BE2C (cell line): ENCODE measurements around the gene HS6ST2.

Experiments used
- DNase-seq: peaks from one replicate; pipeline ENCODE4 v3.0.0-alpha.2; 2020
- H3K27me3 ChIP-seq: fragments of 250-450 bp; sonication (Bioruptor Pico); 2 replicates; pipeline ENCODE4 v1.5.1; 2020; ENCODE audit warnings: mild to moderate bottlenecking
- H3K36me3 ChIP-seq: fragments of 250-450 bp; sonication (Bioruptor Pico); 2 replicates; pipeline ENCODE4 v1.5.1; 2020; ENCODE audit warnings: mild to moderate bottlenecking
- H3K4me1 ChIP-seq: fragments of 250-450 bp; sonication (Bioruptor Pico); 2 replicates; pipeline ENCODE4 v1.5.1; 2020
- H3K4me3 ChIP-seq: 2 replicates; pipeline ENCODE4 v1.5.1; 2011; ENCODE audit warnings: low read depth, low read length
- H3K9me3 ChIP-seq: fragments of 250-450 bp; sonication (Bioruptor Pico); 2 replicates; pipeline ENCODE4 v1.5.1; 2020
- CTCF ChIP-seq: IDR thresholded peaks from 2 replicates; pipeline ENCODE4 v1.5.1; 2012; ENCODE audit warnings: mild to moderate bottlenecking, low read depth, low read length

The HS6ST2 gene

DNA sequence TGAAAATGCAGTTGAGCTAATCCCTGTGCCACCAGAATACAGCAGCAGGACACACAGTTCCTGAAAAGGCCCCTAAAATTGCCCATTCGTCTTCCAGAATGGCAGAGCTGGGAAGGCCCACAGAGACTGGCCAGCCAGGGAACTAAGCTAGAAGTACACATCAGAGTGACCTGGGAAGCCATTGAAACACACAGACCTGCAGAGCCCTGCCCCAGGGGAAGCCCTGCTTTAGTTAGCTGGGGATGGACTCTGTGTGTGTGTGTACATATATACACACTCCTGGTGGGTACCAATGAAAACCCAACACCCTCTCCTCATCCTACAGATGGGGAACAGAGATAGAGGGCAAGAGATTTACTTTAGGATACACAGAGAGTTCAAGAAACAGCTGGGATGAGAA lies 227.7 kb downstream of the HS6ST2 start:
- H3K27me3 ChIP-seq, result no peaks in the 10 kb centered on the region
- H3K4me1 ChIP-seq, result no peaks in the 10 kb centered on the region
- no peak for DNase-seq
- no peak for TF ChIP-seq CTCF
- no peaks in the 10 kb centered on the region for H3K36me3 ChIP-seq
- no peak overlapping the region for H3K4me3 ChIP-seq
- no peaks in the 10 kb centered on the region for H3K9me3 ChIP-seq

- Histone ChIP-seq H3K36me3 (no peaks in the 10 kb centered on the region), H3K27me3 (no peaks in the 10 kb centered on the region), H3K4me1 (no peaks in the 10 kb centered on the region), H3K9me3 (no peaks in the 10 kb centered on the region), H3K4me3 (no peak overlapping the region)
- TF ChIP-seq CTCF, result no peak
- DNase-seq, result no peak
Measured at GRCh38 chrX:132730266-132730665, 228.2 kb downstream of the HS6ST2 start.

DNA sequence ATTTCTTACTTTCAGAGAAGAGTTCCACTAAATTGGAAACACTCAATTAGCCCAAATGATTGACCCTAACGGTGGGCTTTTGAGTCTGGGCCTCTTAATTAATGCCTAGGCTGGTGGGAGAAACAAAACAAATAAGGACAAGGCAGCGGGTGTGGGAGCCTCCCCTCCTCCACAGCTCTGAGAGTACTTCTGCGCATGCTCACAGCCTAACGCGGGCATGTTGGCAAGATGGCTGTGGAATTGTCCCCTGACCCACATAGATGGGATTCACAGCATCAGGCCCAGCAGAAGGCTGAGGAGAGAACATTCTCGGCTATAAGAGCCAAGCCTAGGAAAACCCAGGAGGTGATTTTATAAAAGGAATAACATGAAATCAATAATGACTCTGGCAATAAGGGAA lies 230.1 kb downstream of the HS6ST2 start:
- no peak for TF ChIP-seq CTCF
- no peak for DNase-seq
- Histone ChIP-seq H3K4me3 (no peak overlapping the region), H3K4me1 (no peaks in the 10 kb centered on the region), H3K9me3 (no peaks in the 10 kb centered on the region), H3K27me3 (no peaks in the 10 kb centered on the region), H3K36me3 (no peaks in the 10 kb centered on the region)

DNA sequence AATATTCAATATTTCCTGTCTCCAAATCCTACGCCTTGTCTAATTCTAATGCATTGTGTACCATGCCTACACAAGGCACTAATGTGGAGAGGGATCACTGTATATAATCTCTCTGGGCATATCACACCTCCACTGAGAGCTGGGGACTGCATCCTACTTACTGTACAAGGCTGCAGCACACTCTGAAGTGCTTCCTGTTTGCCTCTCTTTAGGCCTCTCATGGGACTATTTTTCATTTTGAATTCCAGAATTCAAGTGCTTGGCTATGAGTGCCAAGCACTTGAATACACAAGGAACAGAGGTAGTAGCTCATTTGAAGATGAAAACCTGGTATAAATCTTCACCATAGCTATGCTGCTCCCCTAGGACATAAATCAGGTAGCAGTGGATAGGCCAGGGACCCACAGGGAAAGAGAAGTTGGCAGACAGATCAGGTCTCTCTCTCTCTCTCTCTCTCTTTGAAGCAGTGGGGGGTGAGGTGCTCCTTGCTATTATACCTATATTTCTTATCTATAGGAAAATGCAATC lies 239.9 kb downstream of the HS6ST2 start:
- no peaks in the 10 kb centered on the region for H3K27me3 ChIP-seq

DNA sequence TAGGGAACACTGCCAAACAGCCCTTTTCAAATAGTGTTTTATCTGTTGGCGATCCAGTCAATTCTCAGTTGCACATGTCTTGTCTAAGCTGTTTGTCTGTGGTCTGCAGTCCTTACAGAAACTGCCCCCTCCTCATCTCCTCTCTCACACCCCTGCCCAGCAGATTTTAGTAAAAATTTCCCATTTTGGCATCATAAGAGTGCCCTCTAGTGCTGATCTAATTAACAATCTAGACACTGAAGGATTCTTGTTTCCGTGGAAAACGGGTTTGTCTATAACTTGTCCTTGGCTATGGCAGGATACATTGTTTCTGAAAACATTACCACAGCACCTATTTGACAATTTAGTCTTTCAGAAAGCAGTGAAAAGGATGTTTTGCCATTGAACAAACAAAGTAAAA lies 242.4 kb downstream of the HS6ST2 start:
- no peak for DNase-seq

More for the DNA sequence above, 239.9 kb downstream of the HS6ST2 start:
- no peak for TF ChIP-seq CTCF
- no peaks in the 10 kb centered on the region for H3K36me3 ChIP-seq
- no peak overlapping the region for H3K4me3 ChIP-seq
- DNase-seq, result no peak
- H3K4me1 ChIP-seq, result no peaks in the 10 kb centered on the region
- H3K9me3 ChIP-seq, result no peaks in the 10 kb centered on the region

GRCh38 chrX:132714913-132715312 lies 243.5 kb downstream of the HS6ST2 start:
- Histone ChIP-seq H3K27me3 (no peaks in the 10 kb centered on the region), H3K4me1 (no peaks in the 10 kb centered on the region), H3K4me3 (no peak overlapping the region), H3K9me3 (no peaks in the 10 kb centered on the region), H3K36me3 (no peaks in the 10 kb centered on the region)
- DNase-seq, result no peak
- no peak for TF ChIP-seq CTCF

More for the DNA sequence above, 242.4 kb downstream of the HS6ST2 start:
- Histone ChIP-seq H3K36me3 (no peaks in the 10 kb centered on the region), H3K4me1 (no peaks in the 10 kb centered on the region), H3K27me3 (no peaks in the 10 kb centered on the region), H3K9me3 (no peaks in the 10 kb centered on the region), H3K4me3 (no peak overlapping the region)
- TF ChIP-seq CTCF, result no peak
